Caki2 (cell line): ENCODE results near the gene SAP25. TPM values are rescaled to one million over a fixed set of nuclear protein-coding genes. Genes with fewer than 3 reads are reported as not detected.
A peak's percentile ranks its signal among the peaks of the same experiment; 100 is the strongest.
"Not testable (repeated sequence)": the region's sequence is repeated elsewhere in the genome, so short reads cannot be mapped to it uniquely, and the experiment has no call there.

Source experiments
- DNase-seq: peaks from one replicate; pipeline ENCODE4 v3.0.0-alpha.2; 2015; ENCODE audit warnings: low read depth
- in situ Hi-C: cut with HindIII; loops from 2 replicates; pipeline ENCODE4 v1.10.0; 2016; ENCODE audit warnings: low sequenced_read_pairs, low pct_unique_long_range_greater_than_20kb, mixed read lengths
- total RNA-seq: library from RNA; depleted of rRNA; stranded (reverse); fragments of >200 nt; shearing (Covaris generic); gene quantifications from 2 replicates; pipeline ENCODE4 v1.2.3, GENCODE V29; 2014; ENCODE audit warnings: low replicate concordance

Gene SAP25
- total RNA-seq, 1 experiment from 2014 or later: not detected

GRCh38 chr7:100545360-100546128 is 28.2 kb downstream of the SAP25 start:
- peak; percentile 94 for DNase-seq
- in situ Hi-C loops: no loop called here

GRCh38 chr7:100544967-100545359 is 28.7 kb downstream of the SAP25 start:
- DNase-seq: no peak
- in situ Hi-C loops: no loop called here

- DNase-seq: no peak
- in situ Hi-C loops: no loop called here
Measured at GRCh38 chr7:100544386-100544785, 29.3 kb downstream of the SAP25 start.

- no peak for DNase-seq
- in situ Hi-C loops: no loop called here
Measured at GRCh38 chr7:100543586-100543985, 30.1 kb downstream of the SAP25 start.

GRCh38 chr7:100541309-100541708 is 32.4 kb downstream of the SAP25 start:
- in situ Hi-C loops, DNase-seq: not testable (repeated sequence)

GRCh38 chr7:100540073-100540723 is 33.5 kb downstream of the SAP25 start:
- in situ Hi-C loops: no loop called here
- DNase-seq: peak; percentile 48

- in situ Hi-C loops: no loop called here
- no peak for DNase-seq
Measured at GRCh38 chr7:100539436-100540006, 34.2 kb downstream of the SAP25 start.

GRCh38 chr7:100538654-100539435 is 34.9 kb downstream of the SAP25 start, which contains the start of gene AGFG2:
Gene AGFG2 (plus strand): TSS chr7:100539203. CDS start chr7:100539347, 144 bp downstream.
- DNase-seq: peak; percentile 100
- in situ Hi-C loops: no loop called here

- DNase-seq: no peak
- in situ Hi-C loops: no loop called here
Measured at GRCh38 chr7:100538348-100538653, 35.4 kb downstream of the SAP25 start.

GRCh38 chr7:100536695-100537094 is 37.0 kb downstream of the SAP25 start:
- DNase-seq, in situ Hi-C loops: not testable (repeated sequence)

GRCh38 chr7:100535982-100536381 is 37.7 kb downstream of the SAP25 start:
- DNase-seq, in situ Hi-C loops: not testable (repeated sequence)

GRCh38 chr7:100532165-100533022 is 41.3 kb downstream of the SAP25 start:
- in situ Hi-C loops: no loop called here

GRCh38 chr7:100528108-100528866 is 45.4 kb downstream of the SAP25 start:
- in situ Hi-C loops, DNase-seq: not testable (repeated sequence)

More at GRCh38 chr7:100532165-100533022, 41.3 kb downstream of the SAP25 start:
- no peak for DNase-seq

GRCh38 chr7:100523192-100523591 is 50.5 kb downstream of the SAP25 start:
- DNase-seq, in situ Hi-C loops: not testable (repeated sequence)
